Measurements from ENCODE around the gene PSMB10. TPM values are rescaled to one million over a fixed set of nuclear protein-coding genes. Genes with fewer than 3 reads are reported as not detected.

Gene PSMB10
- total and polyA plus RNA-seq, 2 donors (not counting 3 experiments of a cell fraction or from before 2014, with no cell fraction given), result 40.8 to 54.7 TPM

- H3K9ac ChIP-seq (replicated peaks; ENCODE audit: extremely low read depth, insufficient read depth, low read length), result no peak overlapping the region
- ChIA-PET POLR2A (no interaction called here), CTCF (interaction anchor here (1.6 kb wide), 1 partner anchor 38 kb away, joined by 8 read pairs; the partner anchor contains the start of gene NRN1L)
- no peaks in the 10 kb centered on the region for H3K9me1 ChIP-seq (replicated peaks; ENCODE audit: control insufficient read depth, extremely low read depth, insufficient read depth, low read length)
- peaks cover 10% of the 10 kb centered on the region for H3K4me1 ChIP-seq (ENCODE audit: control insufficient read depth, extremely low read depth, insufficient read depth, low read length)
- no peak for TF ChIP-seq POLR2A (IDR thresholded peaks at IDR 0.05; ENCODE audit: low read depth, low read length)
- no peak for TF ChIP-seq GATA2 (IDR thresholded peaks at IDR 0.05; ENCODE audit: insufficient read depth, insufficient read length, low read depth, low read length)
- no peak for TF ChIP-seq MYC (IDR thresholded peaks at IDR 0.05; ENCODE audit: low read depth, low read length)
- TF ChIP-seq JUN (IDR thresholded peaks at IDR 0.05; ENCODE audit: borderline replicate concordance, insufficient read depth, insufficient read length, low read depth), result no peak
- no peak for TF ChIP-seq EZH2 (IDR thresholded peaks at IDR 0.05; ENCODE audit: borderline replicate concordance, low read depth, low read length, severe bottlenecking)
- no peak for TF ChIP-seq POLR2AphosphoS5 (IDR thresholded peaks at IDR 0.05; ENCODE audit: insufficient read depth, low read depth, low read length)
- no peak for TF ChIP-seq FOS (IDR thresholded peaks at IDR 0.05; ENCODE audit: borderline replicate concordance, insufficient read depth, low read length)
- TF ChIP-seq CTCF (IDR thresholded peaks at IDR 0.05; ENCODE audit: extremely low read depth in 1 of 2, insufficient read depth in 1 of 2, low read depth in 1 of 2, low read length in 2 of 2), result no peak
- no peak for TF ChIP-seq MAX (IDR thresholded peaks at IDR 0.05; ENCODE audit: insufficient read depth, insufficient read length)
- H3K79me2 ChIP-seq (ENCODE audit: control insufficient read depth, insufficient read depth, low read length), result no peaks in the 10 kb centered on the region
- BruUV-seq (replicated peaks), result no TSS peak
- no peaks in the 10 kb centered on the region for H3K9me3 ChIP-seq (replicated peaks; ENCODE audit: control insufficient read depth, insufficient read depth, low read length)
- H3K36me3 ChIP-seq (ENCODE audit: control insufficient read depth in 2 of 2, extremely low read depth in 1 of 2, insufficient read depth in 2 of 2, low read length in 2 of 2), result peaks cover 0 to 21% of the 10 kb centered on the region in 2 experiments
- no peak overlapping the region for H2AFZ ChIP-seq (ENCODE audit: low read depth, low read length)
- H3K4me2 ChIP-seq (ENCODE audit: insufficient read depth, low read length), result no peak overlapping the region
- intact Hi-C loops (cut with micrococcal nuclease) (loop anchor here (10.0 kb wide), 1 partner anchor 397 kb away; the partner anchor contains the start of gene RIPOR1), dilution Hi-C loops (cut with MboI; ENCODE audit: extremely low pct_ligation_motif_present, low sequenced_read_pairs) (loop anchor here (25.0 kb wide), 1 partner anchor 235 kb away; no protein-coding TSS in a partner anchor)
- no peak overlapping the region for H3K27ac ChIP-seq (ENCODE audit: insufficient read depth, low read depth, low read length)
- H4K20me1 ChIP-seq (replicated peaks; ENCODE audit: control insufficient read depth, extremely low read depth, insufficient read depth, low read length), result no peaks in the 10 kb centered on the region
- no peak overlapping the region for H3K4me3 ChIP-seq (replicated peaks in 1 of 3; ENCODE audit: insufficient read depth in 1 of 3, low read depth in 1 of 3, low read length in 3 of 3)
- H3K27me3 ChIP-seq (ENCODE audit: control insufficient read depth in 2 of 2, insufficient read depth in 2 of 2, low read length in 2 of 2), result no peaks in the 10 kb centered on the region
- FAIRE-seq (no peak), DNase-seq (ENCODE audit: low read depth, low spot score) (no peak)
These were observed 14.4 kb downstream of the PSMB10 start for GRCh38 chr16:67922221-67922620.

Data from endothelial cell of umbilical vein (primary cell).